HepG2 (cell line): ENCODE measurements around the gene WDHD1. TPM values are rescaled to one million over a fixed set of nuclear protein-coding genes. Genes with fewer than 3 reads are reported as not detected.

ENCODE experiments used
- CC2D1A ChIP-seq: sonication (generic); formaldehyde crosslinking; IDR thresholded peaks from 2 replicates; pipeline ENCODE4 v1.8.1; 2023; ENCODE audit warnings: mild to moderate bottlenecking, missing genetic modification reagents
- FLYWCH1 ChIP-seq: sonication (generic); formaldehyde crosslinking; IDR thresholded peaks from 2 replicates; pipeline ENCODE4 v1.8.1; 2023; ENCODE audit warnings: mild to moderate bottlenecking, missing genetic modification reagents
- FOSL1 ChIP-seq: sonication (generic); formaldehyde crosslinking; IDR thresholded peaks from 2 replicates; pipeline ENCODE4 v1.9.0; 2021; ENCODE audit warnings: missing genetic modification reagents, borderline replicate concordance
- FOXA1 ChIP-seq, 2 experiments: fragments of 450-650 bp in 1 of 2; sonication (generic) in 1 of 2; formaldehyde crosslinking in 1 of 2; IDR thresholded peaks; 2 replicates each; pipeline versions ENCODE4 v1.4.0 to v1.6.1; 2016 to 2020; ENCODE audit warnings: missing genetic modification reagents in 1 of 2
- GABPB1 ChIP-seq: IDR thresholded peaks from 2 replicates; pipeline ENCODE4 v1.6.1; 2016; ENCODE audit warnings: mild to moderate bottlenecking, missing genetic modification reagents, moderate library complexity, missing compliant biosample characterization
- GATAD2A ChIP-seq: IDR thresholded peaks from 2 replicates; pipeline ENCODE4 v1.6.1; 2016
- HCFC1 ChIP-seq: fragments of 150-350 bp; IDR thresholded peaks from 2 replicates; pipeline ENCODE4 v1.6.1; 2014; ENCODE audit warnings: low read depth, low read length
- JARID2 ChIP-seq: sonication (generic); formaldehyde crosslinking; IDR thresholded peaks from 2 replicates; pipeline ENCODE4 v1.8.1; 2023; ENCODE audit warnings: missing genetic modification reagents, inconsistent platforms; ENCODE audit not compliant: insufficient replicate concordance
- MIER3 ChIP-seq: IDR thresholded peaks from 2 replicates; pipeline ENCODE4 v1.6.1; 2016; ENCODE audit warnings: missing compliant biosample characterization, borderline replicate concordance
- NCOA2 ChIP-seq: sonication (generic); formaldehyde crosslinking; IDR thresholded peaks from 2 replicates; pipeline ENCODE4 v1.8.0; 2022; ENCODE audit warnings: inconsistent platforms
- NR2F6 ChIP-seq, 2 experiments: IDR thresholded peaks; 2 replicates each; pipeline ENCODE4 v1.6.1; 2016; ENCODE audit warnings: antibody characterized with exemption in 1 of 2, mild to moderate bottlenecking in 1 of 2
- NRL ChIP-seq: sonication (generic); formaldehyde crosslinking; IDR thresholded peaks from 2 replicates; pipeline ENCODE4 v1.5.0; 2020; ENCODE audit warnings: missing genetic modification reagents, mild to moderate bottlenecking, moderate library complexity, borderline replicate concordance
- PLRG1 ChIP-seq: fragments of 450-650 bp; conservative IDR thresholded peaks from 2 replicates; pipeline ENCODE4 v1.6.1; 2016
- REL ChIP-seq: sonication (generic); formaldehyde crosslinking; conservative IDR thresholded peaks from 2 replicates; pipeline ENCODE4 v1.8.0; 2022; ENCODE audit warnings: mild to moderate bottlenecking, missing genetic modification reagents, moderate library complexity
- SRF ChIP-seq: IDR thresholded peaks from 2 replicates; pipeline ENCODE4 v1.6.1; 2011; ENCODE audit warnings: mild to moderate bottlenecking, low read depth, low read length, moderate library complexity
- ZNF256 ChIP-seq: sonication (generic); formaldehyde crosslinking; conservative IDR thresholded peaks from 2 replicates; pipeline ENCODE4 v1.4.0; 2020; ENCODE audit warnings: missing genetic modification reagents
- ZNF44 ChIP-seq: sonication (generic); formaldehyde crosslinking; IDR thresholded peaks from 2 replicates; pipeline ENCODE4 v1.5.1; 2020; ENCODE audit warnings: mild to moderate bottlenecking, missing genetic modification reagents
- ZNF556 ChIP-seq: sonication (generic); formaldehyde crosslinking; IDR thresholded peaks from 2 replicates; pipeline ENCODE4 v1.4.0; 2020; ENCODE audit warnings: mild to moderate bottlenecking, missing genetic modification reagents, borderline replicate concordance
- ZNF674 ChIP-seq: sonication (generic); formaldehyde crosslinking; IDR thresholded peaks from 2 replicates; pipeline ENCODE4 v1.5.0; 2020; ENCODE audit warnings: low read depth, mild to moderate bottlenecking, missing genetic modification reagents
- ZNF773 ChIP-seq: sonication (generic); formaldehyde crosslinking; IDR thresholded peaks from 2 replicates; pipeline ENCODE4 v1.4.0; 2020; ENCODE audit warnings: missing genetic modification reagents, borderline replicate concordance
- polyA plus RNA-seq, 8 experiments: library from polyadenylated mRNA; depleted of rRNA in 3 of 8; stranded (reverse) in 7 of 8; unstranded in 1 of 8; fragments of >200 nt; fragmentation: Illumina TruSeq in 4 of 8; extraction: Trizol in 4 of 8; gene quantifications; 2 replicates each; pipeline versions ENCODE4 v1.2.1 to v1.2.3, GENCODE V29; 2011 to 2016; ENCODE audit warnings: low read depth in 4 of 8, missing spikeins in 1 of 8, mixed read lengths in 1 of 8; ENCODE audit not compliant: insufficient read depth in 1 of 8
- total RNA-seq, 5 experiments: library from RNA; depleted of rRNA; stranded (reverse); fragments of >200 nt; fragmentation: Illumina TruSeq; extraction: Trizol; gene quantifications; 2 replicates each; pipeline ENCODE4 v1.2.3, GENCODE V29; 2016; ENCODE audit warnings: low read depth in 1 of 5
- TF ChIP-seq, protein P1 (sequence below): sonication (generic); formaldehyde crosslinking; IDR thresholded peaks from 2 replicates; pipeline ENCODE4 v1.9.0; 2022; ENCODE audit warnings: missing genetic modification reagents, mild to moderate bottlenecking, borderline replicate concordance
- TF ChIP-seq, protein P2 (sequence below): IDR thresholded peaks from 2 replicates; pipeline ENCODE4 v1.6.1; 2016
- TF ChIP-seq, protein P3 (sequence below): sonication (generic); formaldehyde crosslinking; IDR thresholded peaks from 2 replicates; pipeline ENCODE4 v1.5.1; 2020; ENCODE audit warnings: mild to moderate bottlenecking, moderate library complexity, missing genetic modification reagents
- TF ChIP-seq, protein P4 (sequence below): sonication (generic); formaldehyde crosslinking; IDR thresholded peaks from 2 replicates; pipeline ENCODE4 v1.8.0; 2022; ENCODE audit warnings: missing genetic modification reagents, low read depth, mild to moderate bottlenecking, borderline replicate concordance

Gene WDHD1
- total and polyA plus RNA-seq, 2 of the 13 experiments (the other 11 are each of a cell fraction or from before 2014, with no cell fraction given): 5.5 to 27.5 TPM

DNA sequence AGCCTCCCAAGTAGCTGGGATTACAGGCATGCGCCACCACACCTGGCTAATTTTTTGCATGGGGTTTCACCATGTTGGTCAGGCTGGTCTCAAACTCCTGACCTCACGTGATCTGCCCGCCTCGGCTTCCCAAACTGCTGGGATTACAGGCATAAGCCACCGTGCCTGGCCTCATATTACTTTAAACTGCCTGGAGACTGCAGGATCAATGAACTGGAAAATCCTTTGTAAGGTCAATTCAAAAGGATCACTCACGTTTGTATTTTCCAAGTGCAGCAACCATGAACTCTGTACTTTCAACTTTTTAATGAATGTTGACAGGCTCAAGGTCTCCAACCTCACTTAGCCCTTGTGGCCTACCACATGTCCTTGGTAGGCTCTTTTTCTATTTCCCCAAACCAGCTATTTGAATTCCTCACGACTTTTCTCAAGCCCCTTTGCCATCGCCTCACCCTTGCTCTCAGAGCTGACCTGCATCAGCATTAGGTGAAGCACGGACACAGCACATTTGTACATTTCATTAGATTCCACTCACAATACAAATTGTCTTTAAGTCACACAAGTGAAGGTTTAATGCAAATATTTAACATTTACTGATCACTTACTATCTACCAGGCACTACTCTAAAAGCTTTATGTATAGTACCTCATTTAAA, 82.0 kb downstream of the WDHD1 start (continued):
- TF ChIP-seq ZNF773: no peak
- TF ChIP-seq NR2F6 (IDR thresholded peaks at IDR 0.05): peak; percentile 78
- peak; percentile 81 for TF ChIP-seq NR2F6 (CRISPR knock-in tag; IDR thresholded peaks at IDR 0.05)
- TF ChIP-seq FLYWCH1 (CRISPR knock-in tag): no peak
- no peak for TF ChIP-seq FOSL1 (CRISPR knock-in tag)
- no peak for TF ChIP-seq CC2D1A (CRISPR knock-in tag)
- 0 out of 2 replicates have a peak, but pooled peaks have one; percentile 17 for TF ChIP-seq MIER3 (CRISPR knock-in tag)
- TF ChIP-seq REL (CRISPR knock-in tag): no peak
- no peak for TF ChIP-seq ZNF44 (CRISPR knock-in tag)
- TF ChIP-seq ZNF556 (CRISPR knock-in tag): no peak
- TF ChIP-seq GABPB1: 0 out of 2 replicates have a peak, but pooled peaks have one; percentile 13
- TF ChIP-seq, protein P1, sequence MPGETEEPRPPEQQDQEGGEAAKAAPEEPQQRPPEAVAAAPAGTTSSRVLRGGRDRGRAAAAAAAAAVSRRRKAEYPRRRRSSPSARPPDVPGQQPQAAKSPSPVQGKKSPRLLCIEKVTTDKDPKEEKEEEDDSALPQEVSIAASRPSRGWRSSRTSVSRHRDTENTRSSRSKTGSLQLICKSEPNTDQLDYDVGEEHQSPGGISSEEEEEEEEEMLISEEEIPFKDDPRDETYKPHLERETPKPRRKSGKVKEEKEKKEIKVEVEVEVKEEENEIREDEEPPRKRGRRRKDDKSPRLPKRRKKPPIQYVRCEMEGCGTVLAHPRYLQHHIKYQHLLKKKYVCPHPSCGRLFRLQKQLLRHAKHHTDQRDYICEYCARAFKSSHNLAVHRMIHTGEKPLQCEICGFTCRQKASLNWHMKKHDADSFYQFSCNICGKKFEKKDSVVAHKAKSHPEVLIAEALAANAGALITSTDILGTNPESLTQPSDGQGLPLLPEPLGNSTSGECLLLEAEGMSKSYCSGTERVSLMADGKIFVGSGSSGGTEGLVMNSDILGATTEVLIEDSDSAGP (CRISPR knock-in tag): peak; percentile 75
- TF ChIP-seq PLRG1: no peak
- no peak for TF ChIP-seq HCFC1
- no peak for TF ChIP-seq FOXA1 (IDR thresholded peaks at IDR 0.05)
- peak; percentile 50; the same call in 1 of the 2 replicates for TF ChIP-seq FOXA1 (CRISPR knock-in tag; IDR thresholded peaks at IDR 0.05)
- peak; percentile 84 for TF ChIP-seq NCOA2 (CRISPR knock-in tag)
- TF ChIP-seq, protein P2, sequence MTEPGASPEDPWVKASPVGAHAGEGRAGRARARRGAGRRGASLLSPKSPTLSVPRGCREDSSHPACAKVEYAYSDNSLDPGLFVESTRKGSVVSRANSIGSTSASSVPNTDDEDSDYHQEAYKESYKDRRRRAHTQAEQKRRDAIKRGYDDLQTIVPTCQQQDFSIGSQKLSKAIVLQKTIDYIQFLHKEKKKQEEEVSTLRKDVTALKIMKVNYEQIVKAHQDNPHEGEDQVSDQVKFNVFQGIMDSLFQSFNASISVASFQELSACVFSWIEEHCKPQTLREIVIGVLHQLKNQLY: peak; percentile 57; the same call in 1 of the 2 replicates
- TF ChIP-seq JARID2 (CRISPR knock-in tag): no peak
- TF ChIP-seq, protein P3, sequence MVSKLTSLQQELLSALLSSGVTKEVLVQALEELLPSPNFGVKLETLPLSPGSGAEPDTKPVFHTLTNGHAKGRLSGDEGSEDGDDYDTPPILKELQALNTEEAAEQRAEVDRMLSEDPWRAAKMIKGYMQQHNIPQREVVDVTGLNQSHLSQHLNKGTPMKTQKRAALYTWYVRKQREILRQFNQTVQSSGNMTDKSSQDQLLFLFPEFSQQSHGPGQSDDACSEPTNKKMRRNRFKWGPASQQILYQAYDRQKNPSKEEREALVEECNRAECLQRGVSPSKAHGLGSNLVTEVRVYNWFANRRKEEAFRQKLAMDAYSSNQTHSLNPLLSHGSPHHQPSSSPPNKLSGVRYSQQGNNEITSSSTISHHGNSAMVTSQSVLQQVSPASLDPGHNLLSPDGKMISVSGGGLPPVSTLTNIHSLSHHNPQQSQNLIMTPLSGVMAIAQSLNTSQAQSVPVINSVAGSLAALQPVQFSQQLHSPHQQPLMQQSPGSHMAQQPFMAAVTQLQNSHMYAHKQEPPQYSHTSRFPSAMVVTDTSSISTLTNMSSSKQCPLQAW: peak; percentile 75
- TF ChIP-seq NRL: no peak
- no peak for TF ChIP-seq ZNF256
- no peak for TF ChIP-seq SRF
- no peak for TF ChIP-seq ZNF674 (CRISPR knock-in tag)
- TF ChIP-seq GATAD2A (CRISPR knock-in tag): peak; percentile 87
- TF ChIP-seq, protein P4, sequence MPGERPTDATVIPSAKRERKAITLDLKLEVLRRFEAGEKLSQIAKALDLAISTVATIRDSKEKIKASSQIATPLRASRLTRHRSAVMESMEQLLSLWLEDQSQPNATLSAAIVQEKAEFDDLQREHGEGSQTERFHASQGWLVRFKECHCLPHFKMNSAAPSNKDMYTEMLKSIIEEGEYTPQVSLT (CRISPR knock-in tag): no peak
